ENCODE data around the gene CLEC4F.

GRCh38 chr2:70795164-70795995 lies 25.0 kb downstream of the CLEC4F start:
- TF ChIP-seq CTCF (IDR thresholded peaks at IDR 0.05) (no peak), POLR2A (IDR thresholded peaks at IDR 0.05) (no peak)

All from testis (tissue), 2 donors.